Measurements from ENCODE around the gene IGF2. TPM values are rescaled to one million over a fixed set of nuclear protein-coding genes. Genes with fewer than 3 reads are reported as not detected.

IGF2 gene
- total RNA-seq, 4 donors from 2014 or later = 8.2 to 19.8 (median 12.2) TPM

GRCh38 chr11:2122907-2123627 is 16.1 kb downstream of the IGF2 start:
- H3K27ac ChIP-seq = no peak overlapping the region
- intact Hi-C loops (cut with DNase I; ENCODE audit: low total_unique reads) (no loop called here), in situ Hi-C loops (cut with MboI; ENCODE audit: low pct_ligation_motif_present in 1 of 4, low pct_unique_long_range_greater_than_20kb in 1 of 4, low sequenced_read_pairs in 3 of 4) (no loop called here)
- H3K9me3 ChIP-seq = no peaks in the 10 kb centered on the region
- no peaks in the 10 kb centered on the region for H3K4me1 ChIP-seq
- no peaks in the 10 kb centered on the region for H3K36me3 ChIP-seq
- no peak overlapping the region for H3K4me3 ChIP-seq
- 66% methylated on average over 8 of the region's 13 CpGs; no CpG with 5 or more reads in 1 of the 2 donors for WGBS, 2 donors (ENCODE audit: low coverage in 1 of 2)
- H3K27me3 ChIP-seq = peaks cover 33% of the 10 kb centered on the region
- TF ChIP-seq POLR2AphosphoS5 (IDR thresholded peaks at IDR 0.05) (no peak), EP300 (IDR thresholded peaks at IDR 0.05; ENCODE audit: low read depth) (no peak), CTCF (IDR thresholded peaks at IDR 0.05) (no peak), POLR2A (IDR thresholded peaks at IDR 0.05) (no peak)
- DNase-seq = no peak

GRCh38 chr11:2122222-2122906 is 16.8 kb downstream of the IGF2 start:
- in situ Hi-C loops (cut with MboI; ENCODE audit: low pct_ligation_motif_present in 1 of 4, low pct_unique_long_range_greater_than_20kb in 1 of 4, low sequenced_read_pairs in 3 of 4) = no loop called here
- Histone ChIP-seq H3K27ac (no peak overlapping the region), H3K9me3 (peaks cover 0 to under 1% of the 10 kb centered on the region in 2 donors), H3K27me3 (peaks cover 33% of the 10 kb centered on the region), H3K4me1 (no peaks in the 10 kb centered on the region), H3K36me3 (no peaks in the 10 kb centered on the region), H3K4me3 (no peak overlapping the region)
- no peak for DNase-seq
- TF ChIP-seq CTCF (IDR thresholded peaks at IDR 0.05) (no peak), POLR2AphosphoS5 (IDR thresholded peaks at IDR 0.05) (no peak), EP300 (IDR thresholded peaks at IDR 0.05; ENCODE audit: low read depth) (no peak), POLR2A (IDR thresholded peaks at IDR 0.05) (no peak)
- WGBS, 2 donors (ENCODE audit: low coverage in 1 of 2) = 31% methylated on average over 18 of the region's 19 CpGs; no CpG with 5 or more reads in 1 of the 2 donors
- intact Hi-C loops (cut with DNase I; ENCODE audit: low total_unique reads) = no loop called here

- H3K27me3 ChIP-seq = peaks cover 33% of the 10 kb centered on the region
- H3K27ac ChIP-seq = no peak overlapping the region
- 75% methylated on average over 20 of the region's 21 CpGs; no CpG with 5 or more reads in 1 of the 2 donors for WGBS, 2 donors (ENCODE audit: low coverage in 1 of 2)
- TF ChIP-seq CTCF (IDR thresholded peaks at IDR 0.05) (no peak), EP300 (IDR thresholded peaks at IDR 0.05; ENCODE audit: low read depth) (no peak), POLR2A (IDR thresholded peaks at IDR 0.05) (no peak), POLR2AphosphoS5 (IDR thresholded peaks at IDR 0.05) (no peak)
- intact Hi-C loops (cut with DNase I; ENCODE audit: low total_unique reads) = no loop called here
- H3K4me3 ChIP-seq = no peak overlapping the region
- H3K4me1 ChIP-seq = no peaks in the 10 kb centered on the region
- H3K9me3 ChIP-seq = peaks cover 0 to 4% of the 10 kb centered on the region in 2 donors
- DNase-seq = no peak
- H3K36me3 ChIP-seq = no peaks in the 10 kb centered on the region
- in situ Hi-C loops (cut with MboI; ENCODE audit: low pct_ligation_motif_present in 1 of 4, low pct_unique_long_range_greater_than_20kb in 1 of 4, low sequenced_read_pairs in 3 of 4) = no loop called here
Observed at GRCh38 chr11:2121227-2122130, 17.7 kb downstream of the IGF2 start.
